HCT116 (cell line): ENCODE data around the gene HNMT.

ENCODE experiments used
- CTCF ChIP-seq, 3 experiments: fragments of 200-600 bp in 1 of 3; sonication (generic) in 1 of 3; IDR thresholded peaks in 2 of 3; conservative IDR thresholded peaks in 1 of 3; 2 replicates each; pipeline ENCODE4 v1.5.1; 2012 to 2017; ENCODE audit warnings: low read depth in 2 of 3, low read length in 2 of 3, antibody characterized with exemption in 1 of 3, borderline replicate concordance in 1 of 3, control low read depth in 1 of 3, mild to moderate bottlenecking in 1 of 3, mixed read lengths in 1 of 3, mixed run types in 1 of 3, moderate library complexity in 1 of 3; ENCODE audit not compliant: insufficient read depth in 1 of 3
- POLR2A ChIP-seq: IDR thresholded peaks from 2 replicates; pipeline ENCODE4 v1.7.0; 2011; ENCODE audit warnings: borderline replicate concordance; ENCODE audit not compliant: insufficient read depth, insufficient read length; ENCODE audit errors: extremely low read depth
- SIN3A ChIP-seq: IDR thresholded peaks from 2 replicates; pipeline ENCODE4 v1.6.1; 2012; ENCODE audit warnings: low read depth

DNA sequence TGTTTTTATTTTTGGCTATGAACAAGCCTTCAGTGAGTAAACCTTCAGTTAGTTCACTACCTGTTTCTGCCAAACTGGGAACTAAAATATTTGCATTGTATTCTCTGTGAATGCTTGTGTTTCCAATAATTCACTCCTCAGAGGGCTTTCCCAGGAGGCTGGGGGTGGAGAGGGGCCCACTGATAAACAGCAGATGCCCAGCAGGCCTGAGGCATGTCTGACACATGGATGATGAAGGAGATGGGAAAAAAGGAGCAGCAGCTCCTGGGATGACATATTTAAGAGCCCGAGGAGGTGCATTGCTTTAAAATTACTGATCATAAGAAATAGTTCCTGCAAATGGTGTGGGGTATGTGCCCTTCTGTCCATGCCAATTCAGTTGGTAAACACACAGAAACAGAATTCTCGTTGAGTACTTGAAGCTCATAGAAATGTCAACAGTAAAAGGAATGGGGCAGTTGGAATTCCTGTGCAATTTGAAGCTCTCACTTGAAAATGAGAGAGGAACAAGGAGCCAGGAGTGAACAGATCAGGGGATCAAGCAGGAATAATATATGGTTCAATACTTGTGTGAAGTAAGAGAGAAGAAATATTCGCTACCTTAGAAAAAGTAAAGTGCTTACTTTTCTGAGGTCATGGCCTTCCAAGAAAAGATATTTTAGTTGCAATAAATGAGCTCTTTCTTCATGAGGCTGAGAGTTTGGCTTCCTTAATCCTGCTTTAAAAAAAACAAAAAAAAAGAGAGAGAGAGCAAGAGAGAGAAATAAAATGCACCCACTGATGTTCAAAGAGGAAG is 22.0 kb upstream of the HNMT start:
- TF ChIP-seq CTCF (IDR thresholded peaks at IDR 0.05 in 2 of 3, conservative IDR thresholded peaks at IDR 0.05 in 1 of 3; ENCODE audit: borderline replicate concordance in 1 of 3, insufficient read depth in 1 of 3, low read depth in 2 of 3, low read length in 2 of 3): no peak
- TF ChIP-seq POLR2A: no peak
- TF ChIP-seq SIN3A: no peak
